Measurements from ENCODE around the gene ADPRS. TPM values are rescaled to one million over a fixed set of nuclear protein-coding genes. Genes with fewer than 3 reads are reported as not detected.

ADPRS gene
- total and polyA plus RNA-seq, 9 of the 15 experiments (the other 6 are each of a cell fraction or from before 2014, with no cell fraction given): 5.9 to 40.0 (median 27.4) TPM

- TF ChIP-seq RERE (CRISPR knock-in tag; IDR thresholded peaks at IDR 0.05; ENCODE audit: borderline replicate concordance): no peak
- TF ChIP-seq NCOA2 (IDR thresholded peaks at IDR 0.05; ENCODE audit: partially characterized antibody in 2 of 2): no peak
- TF ChIP-seq C11orf30 (IDR thresholded peaks at IDR 0.05; ENCODE audit: low read depth): no peak
- TF ChIP-seq NEUROD1 (IDR thresholded peaks at IDR 0.05; ENCODE audit: borderline replicate concordance, low read depth, low read length, partially characterized antibody): no peak
- TF ChIP-seq POLR3G (IDR thresholded peaks at IDR 0.05; ENCODE audit: extremely low read depth, insufficient read length, insufficient replicate concordance): no peak
- TF ChIP-seq KLF10 (CRISPR knock-in tag; IDR thresholded peaks at IDR 0.05): no peak
- TF ChIP-seq FOXK1 (CRISPR knock-in tag; IDR thresholded peaks at IDR 0.05; ENCODE audit: borderline replicate concordance): no peak
- no peak for TF ChIP-seq TSC22D4 (tag; IDR thresholded peaks at IDR 0.05)
- TF ChIP-seq ZNF583 (CRISPR knock-in tag; IDR thresholded peaks at IDR 0.05): no peak
- TF ChIP-seq TAF1 (IDR thresholded peaks at IDR 0.05; ENCODE audit: control insufficient read depth, extremely low read depth, insufficient read depth, low read length, severe bottlenecking): no peak
- TF ChIP-seq ATF3 (IDR thresholded peaks at IDR 0.05): no peak
- no peak; the same call in 1 of the 2 replicates for TF ChIP-seq ATF3 (CRISPR knock-in tag; conservative IDR thresholded peaks at IDR 0.05)
- TF ChIP-seq CCAR2 (IDR thresholded peaks at IDR 0.05; ENCODE audit: low read depth, low read length): no peak
- TF ChIP-seq BCL6 (CRISPR knock-in tag; IDR thresholded peaks at IDR 0.05): no peak
- no peak for TF ChIP-seq ETV6 (IDR thresholded peaks at IDR 0.05; ENCODE audit: borderline replicate concordance in 1 of 2, low read depth in 2 of 2, low read length in 1 of 2)
- no peak for TF ChIP-seq ETV6 (CRISPR knock-in tag; IDR thresholded peaks at IDR 0.05; ENCODE audit: borderline replicate concordance)
- TF ChIP-seq ZBTB26 (CRISPR knock-in tag; IDR thresholded peaks at IDR 0.05): no peak
- TF ChIP-seq RBM25 (IDR thresholded peaks at IDR 0.05; ENCODE audit: low read depth, low read length, severe bottlenecking): no peak
- TF ChIP-seq ZNF766 (CRISPR knock-in tag; conservative IDR thresholded peaks at IDR 0.05): no peak
- no peak for TF ChIP-seq SMARCC2 (IDR thresholded peaks at IDR 0.05; ENCODE audit: low read depth)
- peak; percentile 81 for TF ChIP-seq HLTF (IDR thresholded peaks at IDR 0.05)
Measured at GRCh38 chr1:36099681-36100341, 11.1 kb downstream of the ADPRS start (continued).
